ENCODE results near the gene USH1C.

USH1C gene

GRCh38 chr11:17543574-17544180, 539 bp downstream of the USH1C start:
- DNase-seq = no peak

GRCh38 chr11:17543041-17543440, 1.2 kb downstream of the USH1C start:
- DNase-seq = no peak

GRCh38 chr11:17542249-17542648, 2.0 kb downstream of the USH1C start:
- DNase-seq = no peak

- no peak for DNase-seq
These were observed 2.8 kb downstream of the USH1C start for GRCh38 chr11:17541330-17541885.

GRCh38 chr11:17540807-17541206, 3.4 kb downstream of the USH1C start:
- DNase-seq = no peak

GRCh38 chr11:17538731-17539130, 5.5 kb downstream of the USH1C start:
- DNase-seq = no peak

GRCh38 chr11:17538054-17538453, 6.2 kb downstream of the USH1C start:
- DNase-seq = no peak

GRCh38 chr11:17537261-17537660, 7.0 kb downstream of the USH1C start:
- DNase-seq = no peak

- DNase-seq = no peak
These were observed 8.7 kb downstream of the USH1C start for GRCh38 chr11:17535488-17535887.

- DNase-seq = no peak
These were observed 10.3 kb downstream of the USH1C start for GRCh38 chr11:17533778-17534415.

GRCh38 chr11:17533341-17533740, 10.9 kb downstream of the USH1C start:
- DNase-seq = no peak

- no peak for DNase-seq
These were observed 11.4 kb downstream of the USH1C start for GRCh38 chr11:17532784-17533183.

- DNase-seq = no peak
These were observed 12.5 kb downstream of the USH1C start for GRCh38 chr11:17531636-17532113.

GRCh38 chr11:17531071-17531600, 13.1 kb downstream of the USH1C start:
- no peak for DNase-seq

GRCh38 chr11:17529844-17530185, 14.4 kb downstream of the USH1C start:
- no peak for DNase-seq

GRCh38 chr11:17528906-17529843, 15.0 kb downstream of the USH1C start:
- DNase-seq = no peak

- DNase-seq = peak; percentile 47
These were observed 16.0 kb downstream of the USH1C start for GRCh38 chr11:17528181-17528691.

- no peak for DNase-seq
These were observed 16.6 kb downstream of the USH1C start for GRCh38 chr11:17527628-17527995.

GRCh38 chr11:17526931-17527627, 17.1 kb downstream of the USH1C start:
- no peak for DNase-seq

- no peak for DNase-seq
These were observed 17.9 kb downstream of the USH1C start for GRCh38 chr11:17526326-17526725.

GRCh38 chr11:17525570-17525969, 18.6 kb downstream of the USH1C start:
- no peak for DNase-seq

- no peak for DNase-seq
These were observed 20.0 kb downstream of the USH1C start for GRCh38 chr11:17524221-17524620.
